ENCODE data around the gene SH3GL1. TPM values are rescaled to one million over a fixed set of nuclear protein-coding genes. Genes with fewer than 3 reads are reported as not detected.
A peak's percentile ranks its signal among the peaks of the same experiment; 100 is the strongest.

SH3GL1 gene
- total and polyA plus RNA-seq, 9 of the 15 experiments (the other 6 are each of a cell fraction or from before 2014, with no cell fraction given), result 1.7 to 75.3 (median 25.7) TPM

- TF ChIP-seq ZNF449 (CRISPR knock-in tag; IDR thresholded peaks at IDR 0.05) (no peak), SMAD4 (CRISPR knock-in tag; conservative IDR thresholded peaks at IDR 0.05) (no peak), MEF2A (IDR thresholded peaks at IDR 0.05; ENCODE audit: control insufficient read depth, low read depth, low read length) (no peak), RBM22 (IDR thresholded peaks at IDR 0.05; ENCODE audit: low read depth, low read length, poor library complexity, severe bottlenecking) (peak; percentile 96), RBFOX2 (IDR thresholded peaks at IDR 0.05; ENCODE audit: low read depth, low read length) (peak; percentile 37), ZFPM2 (CRISPR knock-in tag; IDR thresholded peaks at IDR 0.05) (no peak), NFXL1 (CRISPR knock-in tag; IDR thresholded peaks at IDR 0.05) (no peak), PRMT5 (CRISPR knock-in tag; IDR thresholded peaks at IDR 0.05) (no peak), SMAD3 (CRISPR knock-in tag; conservative IDR thresholded peaks at IDR 0.05) (no peak), HNRNPL (IDR thresholded peaks at IDR 0.05; ENCODE audit: low read depth, low read length) (no peak), TAF1 (IDR thresholded peaks at IDR 0.05; ENCODE audit: control insufficient read depth, extremely low read depth, insufficient read depth, low read length, severe bottlenecking) (peak; percentile 10), ETS1 (conservative IDR thresholded peaks at IDR 0.05; ENCODE audit: control insufficient read depth, low read depth, low read length) (no peak), TFAM (CRISPR knock-in tag; conservative IDR thresholded peaks at IDR 0.05) (no peak), ZBED1 (IDR thresholded peaks at IDR 0.05) (no peak)
- TF ChIP-seq, protein P1, sequence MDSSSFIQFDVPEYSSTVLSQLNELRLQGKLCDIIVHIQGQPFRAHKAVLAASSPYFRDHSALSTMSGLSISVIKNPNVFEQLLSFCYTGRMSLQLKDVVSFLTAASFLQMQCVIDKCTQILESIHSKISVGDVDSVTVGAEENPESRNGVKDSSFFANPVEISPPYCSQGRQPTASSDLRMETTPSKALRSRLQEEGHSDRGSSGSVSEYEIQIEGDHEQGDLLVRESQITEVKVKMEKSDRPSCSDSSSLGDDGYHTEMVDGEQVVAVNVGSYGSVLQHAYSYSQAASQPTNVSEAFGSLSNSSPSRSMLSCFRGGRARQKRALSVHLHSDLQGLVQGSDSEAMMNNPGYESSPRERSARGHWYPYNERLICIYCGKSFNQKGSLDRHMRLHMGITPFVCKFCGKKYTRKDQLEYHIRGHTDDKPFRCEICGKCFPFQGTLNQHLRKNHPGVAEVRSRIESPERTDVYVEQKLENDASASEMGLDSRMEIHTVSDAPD (CRISPR knock-in tag; IDR thresholded peaks at IDR 0.05), result no peak
- TF ChIP-seq, protein P2, sequence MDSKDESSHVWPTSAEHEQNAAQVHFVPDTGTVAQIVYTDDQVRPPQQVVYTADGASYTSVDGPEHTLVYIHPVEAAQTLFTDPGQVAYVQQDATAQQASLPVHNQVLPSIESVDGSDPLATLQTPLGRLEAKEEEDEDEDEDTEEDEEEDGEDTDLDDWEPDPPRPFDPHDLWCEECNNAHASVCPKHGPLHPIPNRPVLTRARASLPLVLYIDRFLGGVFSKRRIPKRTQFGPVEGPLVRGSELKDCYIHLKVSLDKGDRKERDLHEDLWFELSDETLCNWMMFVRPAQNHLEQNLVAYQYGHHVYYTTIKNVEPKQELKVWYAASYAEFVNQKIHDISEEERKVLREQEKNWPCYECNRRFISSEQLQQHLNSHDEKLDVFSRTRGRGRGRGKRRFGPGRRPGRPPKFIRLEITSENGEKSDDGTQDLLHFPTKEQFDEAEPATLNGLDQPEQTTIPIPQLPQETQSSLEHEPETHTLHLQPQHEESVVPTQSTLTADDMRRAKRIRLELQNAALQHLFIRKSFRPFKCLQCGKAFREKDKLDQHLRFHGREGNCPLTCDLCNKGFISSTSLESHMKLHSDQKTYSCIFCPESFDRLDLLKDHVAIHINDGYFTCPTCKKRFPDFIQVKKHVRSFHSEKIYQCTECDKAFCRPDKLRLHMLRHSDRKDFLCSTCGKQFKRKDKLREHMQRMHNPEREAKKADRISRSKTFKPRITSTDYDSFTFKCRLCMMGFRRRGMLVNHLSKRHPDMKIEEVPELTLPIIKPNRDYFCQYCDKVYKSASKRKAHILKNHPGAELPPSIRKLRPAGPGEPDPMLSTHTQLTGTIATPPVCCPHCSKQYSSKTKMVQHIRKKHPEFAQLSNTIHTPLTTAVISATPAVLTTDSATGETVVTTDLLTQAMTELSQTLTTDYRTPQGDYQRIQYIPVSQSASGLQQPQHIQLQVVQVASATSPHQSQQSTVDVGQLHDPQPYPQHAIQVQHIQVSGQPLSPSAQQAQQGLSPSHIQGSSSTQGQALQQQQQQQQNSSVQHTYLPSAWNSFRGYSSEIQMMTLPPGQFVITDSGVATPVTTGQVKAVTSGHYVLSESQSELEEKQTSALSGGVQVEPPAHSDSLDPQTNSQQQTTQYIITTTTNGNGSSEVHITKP (IDR thresholded peaks at IDR 0.05; ENCODE audit: partially characterized antibody), result no peak
- TF ChIP-seq, protein P3, sequence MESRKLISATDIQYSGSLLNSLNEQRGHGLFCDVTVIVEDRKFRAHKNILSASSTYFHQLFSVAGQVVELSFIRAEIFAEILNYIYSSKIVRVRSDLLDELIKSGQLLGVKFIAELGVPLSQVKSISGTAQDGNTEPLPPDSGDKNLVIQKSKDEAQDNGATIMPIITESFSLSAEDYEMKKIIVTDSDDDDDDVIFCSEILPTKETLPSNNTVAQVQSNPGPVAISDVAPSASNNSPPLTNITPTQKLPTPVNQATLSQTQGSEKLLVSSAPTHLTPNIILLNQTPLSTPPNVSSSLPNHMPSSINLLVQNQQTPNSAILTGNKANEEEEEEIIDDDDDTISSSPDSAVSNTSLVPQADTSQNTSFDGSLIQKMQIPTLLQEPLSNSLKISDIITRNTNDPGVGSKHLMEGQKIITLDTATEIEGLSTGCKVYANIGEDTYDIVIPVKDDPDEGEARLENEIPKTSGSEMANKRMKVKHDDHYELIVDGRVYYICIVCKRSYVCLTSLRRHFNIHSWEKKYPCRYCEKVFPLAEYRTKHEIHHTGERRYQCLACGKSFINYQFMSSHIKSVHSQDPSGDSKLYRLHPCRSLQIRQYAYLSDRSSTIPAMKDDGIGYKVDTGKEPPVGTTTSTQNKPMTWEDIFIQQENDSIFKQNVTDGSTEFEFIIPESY (CRISPR knock-in tag; IDR thresholded peaks at IDR 0.05), result peak; percentile 74
Measured at GRCh38 chr19:4357095-4357797, 43.1 kb downstream of the SH3GL1 start (continued).

Measured in K562 (cell line).